Erythroblast (primary cell): ENCODE results near the gene SLC29A1.

Experiments used
- GATA1 ChIP-seq: IDR thresholded peaks from 2 replicates; pipeline ENCODE4 v1.6.1; 2011; ENCODE audit warnings: low read depth, mild to moderate bottlenecking, control low read depth, low read length, moderate library complexity
- POLR2A ChIP-seq: IDR thresholded peaks from 2 replicates; pipeline ENCODE4 v1.6.1; 2011; ENCODE audit warnings: mild to moderate bottlenecking, low read length

DNA sequence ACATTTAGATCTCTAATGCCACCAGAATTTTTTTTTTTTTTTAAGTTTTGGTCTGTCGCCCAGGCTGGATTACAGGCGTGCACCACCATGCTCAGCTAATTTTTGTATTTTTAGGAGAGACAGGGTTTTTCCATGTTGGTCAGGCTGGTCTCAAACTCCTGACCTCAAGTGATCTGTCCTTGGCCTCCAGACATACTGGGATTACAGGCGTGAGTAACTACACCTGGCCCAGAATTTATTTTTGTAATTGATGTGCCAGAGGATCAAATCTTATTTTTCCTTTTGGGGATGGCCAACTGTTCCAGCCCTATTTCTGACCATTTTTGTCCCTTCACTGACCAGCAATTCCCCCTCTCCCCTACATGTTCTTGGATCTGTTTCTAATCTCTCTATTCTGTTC is 24.7 kb upstream of the SLC29A1 start:
- no peak for TF ChIP-seq POLR2A
- no peak for TF ChIP-seq GATA1
